IPS-NIHi7 (cell line): ENCODE measurements around the gene RPS6KA1.
"Not testable (repeated sequence)": the region's sequence is repeated elsewhere in the genome, so short reads cannot be mapped to it uniquely, and the experiment has no call there.

Experiments used
- DNase-seq: peaks from one replicate; pipeline ENCODE4 v3.0.0; 2012; ENCODE audit warnings: mixed read lengths; ENCODE audit errors: extremely low spot score

The RPS6KA1 gene

DNA sequence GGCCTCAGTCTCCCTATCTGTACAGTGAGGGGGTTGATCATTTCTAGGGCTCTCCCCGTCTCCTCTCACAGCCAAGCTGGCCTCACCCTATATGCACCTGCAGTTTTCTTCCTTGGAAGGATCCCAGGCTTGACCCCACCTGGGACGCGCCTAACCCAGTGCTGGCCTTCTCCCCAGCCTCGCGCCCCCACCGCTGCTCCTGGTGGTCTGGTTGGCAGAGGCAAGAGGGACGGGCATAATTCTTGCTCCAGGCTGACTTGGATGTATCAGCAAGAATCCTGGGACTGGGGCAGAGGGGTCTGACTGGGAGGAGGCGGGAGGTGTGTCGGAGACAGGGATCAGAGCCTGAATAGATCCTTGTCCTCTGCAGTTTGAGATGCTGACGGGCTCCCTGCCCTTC, 25.2 kb downstream of the RPS6KA1 start:
- DNase-seq, result no peak

DNA sequence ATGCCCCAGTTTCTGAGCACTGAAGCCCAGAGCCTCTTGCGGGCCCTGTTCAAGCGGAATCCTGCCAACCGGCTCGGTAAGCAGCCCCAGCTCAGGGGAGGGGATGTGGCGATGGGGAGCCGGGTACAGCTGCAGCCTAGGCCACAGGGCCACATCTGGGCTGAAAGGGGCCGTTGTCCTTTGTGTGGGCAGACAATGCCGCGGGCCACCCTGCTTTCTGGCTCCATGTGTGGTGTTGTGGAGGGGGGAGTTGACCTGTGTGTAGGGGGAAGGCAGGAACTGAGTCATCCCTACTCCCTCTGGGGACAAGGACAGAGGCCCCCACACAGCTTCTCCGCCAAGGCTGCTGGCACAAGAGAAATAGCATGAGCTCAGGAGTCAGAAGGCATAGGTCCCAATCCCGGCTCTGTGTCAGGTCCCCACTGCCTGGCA, 26.0 kb downstream of the RPS6KA1 start:
- DNase-seq, result no peak

DNA sequence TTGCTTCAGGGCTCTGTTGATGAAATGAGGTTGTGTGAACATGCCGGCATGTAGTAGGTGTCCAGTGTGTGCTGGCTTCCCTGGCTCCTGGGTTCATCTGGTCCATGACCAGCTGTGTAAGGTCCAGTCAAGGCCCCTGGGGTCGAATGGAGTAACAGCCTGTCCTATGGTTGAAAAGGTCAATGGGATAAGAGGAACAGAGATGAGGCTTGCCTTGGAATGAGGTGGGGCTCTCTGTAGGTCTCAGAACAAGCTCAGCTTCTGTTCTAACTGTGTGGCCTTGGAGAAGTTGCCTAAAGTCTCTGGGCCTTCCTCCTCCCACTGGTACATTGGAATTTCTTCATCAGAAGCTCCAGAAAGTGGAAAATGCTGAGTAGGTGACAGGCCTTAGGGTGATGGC, 26.6 kb downstream of the RPS6KA1 start:
- no peak for DNase-seq

DNA sequence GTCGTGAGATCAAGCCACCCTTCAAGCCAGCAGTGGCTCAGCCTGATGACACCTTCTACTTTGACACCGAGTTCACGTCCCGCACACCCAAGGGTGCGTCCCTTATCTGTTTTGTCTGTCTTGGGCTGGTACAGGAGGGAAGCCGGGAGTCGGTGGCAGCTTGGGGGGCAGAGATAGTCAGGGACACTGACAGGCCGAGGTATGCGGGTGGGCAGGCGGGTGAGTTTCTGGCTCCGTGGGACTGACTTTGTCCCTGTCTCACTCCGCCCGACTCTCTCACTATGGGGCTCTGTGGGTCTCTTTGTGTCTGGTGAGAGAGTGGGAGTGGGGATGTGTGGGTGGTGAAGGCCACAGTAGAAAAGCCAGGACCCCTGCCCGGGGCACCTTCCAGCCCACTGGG, 27.4 kb downstream of the RPS6KA1 start:
- no peak for DNase-seq

DNA sequence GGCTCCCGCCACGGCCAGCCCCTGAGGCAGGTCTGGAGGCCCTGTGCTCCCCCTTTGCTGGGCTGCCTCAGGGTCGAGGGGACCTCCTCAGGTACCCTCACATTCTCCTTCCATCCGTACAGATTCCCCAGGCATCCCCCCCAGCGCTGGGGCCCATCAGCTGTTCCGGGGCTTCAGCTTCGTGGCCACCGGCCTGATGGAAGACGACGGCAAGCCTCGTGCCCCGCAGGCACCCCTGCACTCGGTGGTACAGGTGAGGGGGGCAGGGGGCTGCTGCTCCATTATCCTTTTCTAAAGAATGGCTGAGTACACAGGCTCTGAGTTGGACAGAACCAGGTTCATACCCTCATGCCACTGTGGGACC, 29.1 kb downstream of the RPS6KA1 start:
- DNase-seq, result no peak

DNA sequence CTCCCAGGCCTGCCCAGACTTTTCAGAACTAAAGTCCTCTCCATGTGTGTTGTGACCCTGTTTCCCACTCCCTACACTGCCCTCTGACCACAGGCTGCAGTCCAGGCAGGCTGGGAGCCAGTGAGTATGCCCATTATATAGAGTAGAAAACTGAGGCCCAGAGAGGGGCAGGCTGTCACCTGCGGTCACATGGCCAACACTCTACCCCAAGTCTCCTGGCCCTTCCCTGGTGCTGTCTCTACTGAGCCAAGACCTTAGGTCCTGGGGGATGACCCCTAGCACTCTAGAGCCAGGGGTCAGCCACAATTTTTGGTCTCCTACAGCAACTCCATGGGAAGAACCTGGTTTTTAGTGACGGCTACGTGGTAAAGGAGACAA, 30.8 kb downstream of the RPS6KA1 start:
- DNase-seq, result no peak

DNA sequence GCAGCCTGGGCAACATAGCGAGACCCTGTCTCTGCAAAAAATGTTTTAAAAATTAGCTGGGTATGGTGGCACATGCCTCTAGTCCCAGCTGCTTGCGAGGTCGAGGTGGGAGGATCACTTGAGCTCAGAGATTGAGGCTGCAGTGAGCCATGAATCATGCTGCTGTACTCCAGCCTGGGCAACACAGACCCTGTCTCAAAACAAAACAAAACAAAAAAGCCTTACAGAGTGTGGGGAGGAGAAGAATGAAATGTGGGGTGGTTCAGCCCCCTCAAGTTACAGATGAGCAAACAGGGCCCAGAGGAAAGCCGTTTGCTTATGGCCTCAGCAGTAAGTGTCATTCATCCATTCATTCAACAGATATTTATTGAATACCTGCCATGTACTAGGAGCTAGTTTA, 40.7 kb downstream of the RPS6KA1 start:
- no peak for DNase-seq

DNA sequence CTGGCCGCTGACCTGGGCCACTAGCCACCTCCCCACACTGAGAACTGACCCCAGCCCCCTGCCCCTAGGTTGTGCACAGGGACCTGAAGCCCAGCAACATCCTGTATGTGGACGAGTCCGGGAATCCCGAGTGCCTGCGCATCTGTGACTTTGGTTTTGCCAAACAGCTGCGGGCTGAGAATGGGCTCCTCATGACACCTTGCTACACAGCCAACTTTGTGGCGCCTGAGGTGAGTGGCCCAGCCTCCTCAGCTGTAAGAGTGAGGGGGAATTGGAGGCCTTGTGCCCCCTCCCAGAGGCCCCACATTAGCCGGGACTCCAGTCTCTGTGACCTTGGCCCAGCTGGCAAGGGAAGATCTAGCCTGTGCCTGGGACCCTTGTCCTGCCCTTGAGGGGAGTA, 41.8 kb downstream of the RPS6KA1 start:
- no peak for DNase-seq

DNA sequence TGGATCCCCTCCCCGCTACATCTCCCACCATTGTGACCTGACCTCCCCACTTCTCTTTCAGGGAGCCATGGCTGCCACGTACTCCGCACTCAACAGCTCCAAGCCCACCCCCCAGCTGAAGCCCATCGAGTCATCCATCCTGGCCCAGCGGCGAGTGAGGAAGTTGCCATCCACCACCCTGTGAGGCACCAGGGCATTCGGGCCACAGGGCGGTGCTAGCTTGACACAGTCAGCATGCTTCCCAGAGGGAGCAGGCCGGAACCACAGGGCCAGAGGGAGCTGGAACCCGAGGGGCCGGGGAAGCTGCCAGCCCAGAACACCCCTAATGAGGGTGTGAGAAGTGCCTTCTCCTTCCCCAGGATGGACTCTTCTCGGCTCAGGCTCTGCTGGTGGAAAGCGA, 44.5 kb downstream of the RPS6KA1 start:
- no peak for DNase-seq

DNA sequence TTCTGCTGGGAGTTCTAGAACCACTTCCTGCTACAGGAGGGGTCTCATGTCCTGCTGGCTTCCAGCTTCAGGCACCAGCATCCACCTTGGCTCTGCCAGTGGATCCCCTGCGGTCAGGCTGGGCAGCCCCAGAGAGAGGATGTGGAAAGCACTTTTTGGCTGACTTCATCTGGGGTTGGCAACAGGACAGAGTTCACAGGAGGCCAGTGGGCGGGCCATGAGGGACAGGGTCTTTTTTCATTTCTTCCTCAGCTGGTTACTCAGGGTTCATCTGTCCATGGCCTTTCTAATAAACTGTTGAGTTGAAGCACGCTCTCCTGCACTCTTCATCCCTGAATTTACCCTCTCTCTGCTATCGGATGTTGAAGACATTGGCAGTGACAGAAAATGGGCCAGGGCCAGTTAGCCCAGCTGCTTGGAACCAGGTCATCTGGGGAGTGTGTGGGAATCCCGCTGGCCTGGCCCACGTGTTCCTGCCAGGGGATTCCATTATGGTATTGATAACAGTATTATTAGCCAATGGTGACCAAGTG, 45.2 kb downstream of the RPS6KA1 start:
- DNase-seq, result no peak

DNA sequence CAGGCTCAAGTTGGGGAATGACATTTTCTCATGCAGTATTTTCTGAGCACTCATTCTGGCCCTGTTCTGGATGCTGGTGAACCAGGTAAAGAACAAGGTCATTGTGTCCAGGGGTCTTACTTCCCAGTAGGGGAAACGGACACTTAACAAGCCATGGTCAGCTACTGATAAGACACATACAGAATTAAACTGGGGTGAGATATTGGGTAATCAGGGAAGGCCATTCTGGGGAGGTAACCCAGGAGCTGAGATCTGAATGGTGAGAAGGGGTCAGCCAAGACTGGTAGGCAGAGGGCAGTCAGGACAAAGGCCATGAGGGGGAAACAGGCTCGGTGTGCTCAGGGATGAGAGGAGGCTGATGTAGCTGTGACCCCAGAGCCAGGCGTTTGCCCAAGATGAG, 45.8 kb downstream of the RPS6KA1 start:
- no peak for DNase-seq

DNA sequence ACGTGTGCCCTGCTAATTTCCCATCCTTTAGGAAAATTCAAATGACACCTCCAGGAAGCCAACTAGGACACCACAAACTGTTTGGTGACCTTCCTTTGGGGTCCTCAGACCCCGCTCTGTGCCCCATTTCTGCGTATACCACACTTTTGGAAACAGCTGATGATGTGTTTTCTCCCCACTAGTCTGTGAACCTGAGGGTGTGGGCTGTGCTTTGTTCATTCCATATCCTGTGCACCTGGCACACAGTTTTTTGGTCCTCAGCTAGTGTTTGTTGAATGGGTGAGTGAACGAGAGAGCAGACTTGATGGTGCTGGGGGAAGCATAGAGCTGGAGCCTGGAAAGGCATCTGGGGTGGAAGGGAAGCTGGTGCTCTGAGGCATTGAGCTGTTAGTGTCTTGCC, 48.6 kb downstream of the RPS6KA1 start:
- no peak for DNase-seq

DNA sequence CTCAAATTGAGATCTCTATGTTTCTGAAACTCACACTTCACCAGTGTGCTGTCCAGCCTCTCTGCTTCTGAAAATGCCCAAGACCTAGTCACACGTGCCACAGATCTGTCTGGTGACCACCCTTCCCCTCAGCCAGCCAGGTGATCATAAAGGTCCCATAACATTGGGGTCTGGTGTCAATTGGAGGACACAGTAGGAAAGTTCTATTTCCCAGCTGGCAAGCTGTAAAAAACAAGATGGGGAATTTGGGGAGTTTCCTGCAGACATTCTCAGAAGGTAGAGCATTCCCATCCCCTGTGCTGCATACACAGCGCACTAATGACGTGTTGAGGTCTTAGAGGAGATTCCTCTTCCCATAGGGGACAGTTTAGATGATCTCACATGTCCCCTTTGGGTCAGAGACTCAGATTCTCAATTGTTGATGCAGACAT, 50.1 kb downstream of the RPS6KA1 start:
- no peak for DNase-seq

DNA sequence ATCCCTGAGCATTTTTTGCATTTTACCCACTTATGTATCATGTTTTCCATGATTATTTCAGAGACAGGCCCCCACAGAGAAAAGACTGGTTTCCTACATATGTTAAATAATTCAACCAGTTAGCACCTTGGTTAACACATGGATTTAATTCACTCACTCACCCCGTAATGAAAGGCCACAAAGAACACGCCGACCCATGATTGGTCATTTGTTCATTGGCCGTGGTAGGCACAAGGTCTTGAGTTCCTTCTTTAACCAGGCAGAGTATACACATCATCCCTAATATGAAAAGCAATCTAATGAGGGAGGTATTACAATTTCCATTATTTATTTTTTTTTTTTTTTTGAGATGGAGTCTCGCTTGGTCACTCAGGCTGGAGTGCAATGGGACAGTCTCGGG, 50.6 kb downstream of the RPS6KA1 start:
- DNase-seq, result no peak

DNA sequence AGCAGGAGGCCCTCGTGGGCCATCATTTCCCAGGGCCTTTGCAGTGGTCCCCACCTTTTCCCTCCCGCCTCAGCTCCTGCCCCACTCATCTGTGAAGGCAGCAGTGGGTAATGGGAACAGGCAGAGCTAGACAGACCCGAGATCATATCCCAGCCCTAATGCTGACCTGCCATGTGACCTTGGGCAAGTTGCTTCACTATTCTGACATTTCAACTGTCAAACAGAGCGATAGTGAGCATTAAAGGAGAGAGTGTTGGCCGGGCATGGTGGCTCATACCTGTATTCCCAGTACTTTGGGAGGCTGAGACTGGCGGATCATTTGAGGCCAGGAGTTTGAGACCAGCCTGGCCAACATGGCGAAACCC, 51.7 kb downstream of the RPS6KA1 start:
- DNase-seq, result no peak

DNA sequence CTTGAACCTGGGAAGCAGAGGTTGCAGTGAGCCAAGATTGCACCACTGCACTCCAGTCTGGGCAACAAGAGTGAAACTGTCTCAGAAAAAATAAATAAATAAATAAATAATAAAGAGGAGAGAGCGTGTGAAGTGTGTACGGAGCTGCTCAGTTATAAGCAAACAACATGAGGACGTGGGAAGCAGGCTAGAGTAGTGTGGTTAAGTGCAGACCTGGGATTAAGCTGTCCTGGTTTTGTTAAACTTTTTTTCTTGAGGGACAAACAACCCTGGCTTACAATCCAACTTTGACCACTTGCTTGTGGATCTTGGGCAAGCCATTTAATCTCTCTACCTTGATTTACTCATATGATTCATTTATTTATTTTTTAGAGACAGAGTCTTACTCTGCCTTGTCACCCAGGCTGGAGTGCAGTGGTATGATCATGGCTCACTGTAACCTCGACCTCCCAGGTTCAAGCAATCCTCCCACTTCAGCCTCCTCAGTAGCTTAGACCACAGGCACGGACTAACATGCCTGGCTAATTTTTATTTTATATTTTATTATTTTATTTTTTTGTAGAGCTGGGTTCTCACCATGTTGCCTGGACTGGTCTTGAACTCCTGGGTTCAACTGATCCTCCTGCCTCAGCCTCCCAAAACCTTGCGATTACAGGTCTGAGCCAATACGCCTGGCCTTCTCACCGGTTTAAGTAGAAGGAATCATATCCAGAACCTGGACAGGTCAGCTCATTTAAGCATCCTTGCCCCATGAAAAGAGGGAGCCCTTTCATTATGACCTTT, 52.7 kb downstream of the RPS6KA1 start:
- DNase-seq, result no peak

DNA sequence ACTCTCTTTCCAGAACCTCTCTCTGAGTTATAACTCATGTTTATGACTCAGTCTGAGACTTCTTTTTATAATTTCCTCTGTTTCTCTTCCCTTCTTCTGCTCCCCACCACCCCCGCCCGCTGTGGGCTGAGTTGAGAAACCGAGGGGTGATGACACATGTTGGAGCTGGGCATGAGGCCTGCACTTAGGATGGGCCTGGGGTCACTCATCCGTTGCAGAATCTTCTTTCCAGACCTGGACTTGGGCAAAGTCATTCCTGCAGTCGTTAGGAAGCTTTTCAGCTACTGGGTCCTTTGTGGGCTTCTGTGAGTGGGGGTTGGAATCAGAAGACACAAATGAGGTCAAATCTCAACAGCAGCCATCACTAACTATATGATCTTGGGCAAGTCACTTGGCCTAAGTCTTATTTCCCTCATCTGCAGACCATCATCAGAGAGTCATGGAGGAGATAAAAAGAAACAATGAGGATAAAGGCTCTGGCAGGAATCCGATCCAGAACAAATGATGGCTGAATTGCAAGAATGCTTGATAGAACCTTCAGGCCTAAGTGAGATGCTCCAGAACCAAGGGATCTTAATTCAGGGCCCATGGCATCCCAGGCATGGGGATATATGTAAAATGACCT, 53.4 kb downstream of the RPS6KA1 start:
- no peak for DNase-seq

DNA sequence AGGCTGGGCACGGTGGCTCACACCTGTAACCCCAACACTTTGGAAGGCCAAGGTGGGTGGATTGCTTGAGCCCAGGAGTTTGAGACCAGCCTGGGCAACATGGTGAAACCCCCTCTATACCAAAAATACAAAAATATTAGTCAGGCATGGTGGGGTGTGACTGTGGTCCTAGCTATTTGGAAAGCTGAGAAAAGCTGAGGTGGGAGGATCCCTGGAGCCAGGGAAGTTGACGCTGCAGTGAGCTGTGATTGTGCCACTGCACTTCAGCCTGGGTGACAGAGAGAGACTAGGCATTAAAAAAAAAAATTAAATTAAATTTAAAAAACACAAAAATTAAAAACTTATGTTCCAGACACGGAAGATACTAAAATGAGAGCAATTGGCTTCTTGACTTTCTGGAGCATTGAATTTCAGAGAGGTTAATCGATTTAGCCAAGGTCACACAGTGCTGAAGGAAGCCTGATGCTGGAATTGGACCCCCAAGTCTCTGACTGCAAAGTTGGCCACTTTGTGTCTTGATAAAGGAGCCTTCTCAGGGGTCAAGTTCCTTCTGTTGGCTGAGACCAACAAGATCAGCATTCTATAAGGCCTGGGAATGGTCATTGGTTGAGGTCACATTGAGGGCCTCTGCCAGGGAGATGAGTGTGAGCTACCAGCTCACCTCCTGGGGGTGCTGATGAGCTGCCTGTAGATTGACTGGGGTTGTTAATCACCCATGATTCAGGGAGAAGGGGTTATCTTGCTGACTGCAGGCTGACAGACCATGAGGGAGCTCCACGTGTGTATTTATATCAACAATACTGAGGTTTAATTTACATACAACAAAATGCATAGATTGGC, 54.3 kb downstream of the RPS6KA1 start:
- peak; percentile 85 for DNase-seq

DNA sequence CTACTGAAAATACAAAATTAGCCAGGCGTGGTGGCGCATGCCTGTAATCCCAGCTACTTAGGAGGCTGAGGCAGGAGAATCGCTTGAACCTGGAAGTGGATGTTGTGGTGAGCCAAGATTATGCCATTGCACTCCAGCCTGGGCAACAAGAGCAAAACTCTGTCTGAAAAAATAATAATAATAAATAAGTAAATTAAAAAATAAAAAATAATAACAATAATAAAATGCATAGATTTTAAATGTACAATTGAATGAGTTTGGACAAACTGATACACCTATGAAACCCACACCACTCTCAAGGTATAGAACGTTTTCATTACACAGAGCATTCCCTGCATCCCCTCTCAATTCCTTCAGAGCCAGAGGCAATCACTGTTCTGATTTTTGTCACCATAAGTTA, 55.0 kb downstream of the RPS6KA1 start:
- not testable (repeated sequence) for DNase-seq

DNA sequence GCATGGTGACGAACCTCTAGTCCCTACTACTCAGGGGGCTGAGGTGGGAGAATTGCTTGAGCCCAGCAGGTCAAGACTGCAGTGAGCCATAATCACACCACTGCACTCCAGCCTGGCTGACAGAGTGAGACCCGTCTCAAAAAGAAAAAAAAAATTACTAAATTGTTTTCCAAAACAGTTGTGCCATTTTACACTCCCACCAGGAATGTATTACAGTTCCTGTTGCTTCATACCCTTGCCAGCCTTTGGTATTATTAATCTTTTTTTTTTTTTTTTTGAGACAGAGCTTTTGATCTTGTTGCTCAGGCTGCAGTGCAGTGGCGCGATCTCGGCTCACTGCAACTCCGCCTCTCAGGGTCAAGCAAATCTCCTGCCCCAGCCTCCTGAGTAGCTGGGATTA, 55.9 kb downstream of the RPS6KA1 start:
- no peak for DNase-seq

DNA sequence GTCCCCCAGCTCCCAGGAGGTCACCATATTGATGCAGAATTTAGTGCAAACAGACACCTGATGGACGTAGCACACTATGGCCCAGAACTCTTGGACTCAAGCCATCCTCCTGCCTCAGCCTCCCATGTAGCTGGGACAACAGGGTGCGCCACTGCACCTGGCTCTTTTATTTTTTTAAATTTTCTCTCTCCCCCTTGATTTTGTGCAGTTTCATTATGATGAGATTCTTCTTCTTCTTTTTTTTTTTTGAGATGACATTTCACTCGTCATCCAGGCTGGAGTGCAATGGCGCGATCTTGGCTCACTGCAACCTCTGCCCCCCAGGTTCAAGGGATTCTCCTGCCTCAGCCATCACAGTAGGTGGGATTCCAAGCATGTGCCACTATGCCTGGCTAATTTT, 63.8 kb downstream of the RPS6KA1 start:
- DNase-seq, result no peak

DNA sequence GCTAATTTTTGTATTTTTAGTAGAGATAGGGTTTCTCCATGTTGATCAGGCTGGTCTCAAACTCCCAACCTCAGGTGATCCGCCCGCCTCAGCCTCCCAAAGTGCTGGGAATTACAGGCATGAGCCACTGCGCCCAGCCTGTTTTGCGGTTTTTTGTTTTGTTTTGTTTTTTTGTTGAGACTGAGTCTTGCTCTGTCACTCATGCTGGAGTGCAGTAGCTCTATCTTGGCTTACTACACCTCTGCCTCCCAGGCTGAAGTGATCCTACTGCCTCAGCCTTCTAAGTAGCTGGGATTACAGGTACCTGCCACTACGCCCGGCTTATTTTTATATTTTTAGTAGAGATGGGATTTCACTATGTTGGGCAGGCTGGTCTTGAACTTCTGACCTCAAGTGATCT, 65.0 kb downstream of the RPS6KA1 start:
- DNase-seq, result not testable (repeated sequence)

DNA sequence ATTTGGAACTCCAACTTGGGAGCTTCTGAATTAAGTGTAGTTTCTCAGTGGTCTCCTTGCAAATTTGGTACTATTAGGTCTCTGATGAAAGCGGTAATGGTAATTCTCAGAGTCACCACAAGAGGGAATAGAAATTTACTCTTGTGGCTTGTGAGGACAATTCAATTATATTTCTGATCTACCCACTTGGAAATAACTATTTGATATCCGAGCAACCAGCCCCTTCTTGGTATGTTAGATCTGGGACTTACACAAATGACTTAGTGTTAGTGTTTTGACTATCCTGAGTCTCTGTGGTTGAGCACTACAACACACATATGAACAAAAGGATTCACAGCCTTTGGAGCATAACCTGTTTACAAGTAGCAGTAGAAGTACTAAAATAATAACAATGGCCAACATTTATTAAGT, 68.1 kb downstream of the RPS6KA1 start:
- peak; percentile 50 for DNase-seq
